GM23338 (cell line): ENCODE data around the gene TTC33.

Experiments
- EZH2 ChIP-seq: fragments of 200-600 bp; sonication (generic); IDR thresholded peaks from one replicate; pipeline ENCODE4 v1.8.0; 2017; ENCODE audit warnings: antibody characterized with exemption, mild to moderate bottlenecking, low read depth; ENCODE audit not compliant: unreplicated experiment
- EZH2phosphoT487 ChIP-seq: fragments of 200-600 bp; sonication (generic); IDR thresholded peaks from one replicate; pipeline ENCODE4 v1.8.1; 2018; ENCODE audit warnings: antibody characterized with exemption; ENCODE audit not compliant: unreplicated experiment
- NANOG ChIP-seq: IDR thresholded peaks from 2 replicates; pipeline ENCODE4 v1.6.1; 2016; ENCODE audit warnings: antibody characterized with exemption, borderline replicate concordance
- POLR2AphosphoS5 ChIP-seq: IDR thresholded peaks from 2 replicates; pipeline ENCODE4 v1.6.1; 2016; ENCODE audit warnings: antibody characterized with exemption, low read depth
- TF ChIP-seq, protein P1 (sequence below), 2 experiments: fragments of 200-600 bp in 1 of 2; sonication (generic) in 1 of 2; conservative IDR thresholded peaks; 2 replicates each; pipeline versions ENCODE4 v1.5.1 to v1.6.1; 2016 to 2017; ENCODE audit warnings: antibody characterized with exemption in 2 of 2, low read depth in 2 of 2, mild to moderate bottlenecking in 2 of 2, moderate library complexity in 1 of 2
- TF ChIP-seq, protein P2 (sequence below): IDR thresholded peaks from one replicate; pipeline ENCODE4 v1.6.1; 2018; ENCODE audit warnings: antibody characterized with exemption; ENCODE audit not compliant: unreplicated experiment
- TF ChIP-seq, protein P3 (sequence below): IDR thresholded peaks from 2 replicates; pipeline ENCODE4 v1.6.1; 2016; ENCODE audit warnings: antibody characterized with exemption

DNA sequence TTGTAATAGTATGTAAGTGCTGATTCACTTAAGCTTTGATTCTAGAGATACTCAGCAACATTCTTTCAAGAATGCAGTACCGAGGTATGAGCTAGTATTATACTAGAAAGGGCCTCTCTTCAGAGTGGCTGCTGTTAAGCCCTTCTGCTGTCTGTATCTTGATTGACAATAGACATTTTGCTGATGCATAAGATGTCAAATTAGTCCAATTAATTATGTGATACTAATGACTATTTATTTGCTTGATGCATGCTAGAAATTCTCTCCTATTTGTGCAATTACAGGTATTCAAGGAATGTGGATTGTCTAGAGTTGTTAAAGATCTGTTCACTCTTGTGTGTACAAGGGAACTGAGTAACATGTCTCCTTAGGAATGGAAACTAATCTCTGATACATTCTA lies 168.4 kb downstream of the TTC33 start:
- TF ChIP-seq, protein P1, sequence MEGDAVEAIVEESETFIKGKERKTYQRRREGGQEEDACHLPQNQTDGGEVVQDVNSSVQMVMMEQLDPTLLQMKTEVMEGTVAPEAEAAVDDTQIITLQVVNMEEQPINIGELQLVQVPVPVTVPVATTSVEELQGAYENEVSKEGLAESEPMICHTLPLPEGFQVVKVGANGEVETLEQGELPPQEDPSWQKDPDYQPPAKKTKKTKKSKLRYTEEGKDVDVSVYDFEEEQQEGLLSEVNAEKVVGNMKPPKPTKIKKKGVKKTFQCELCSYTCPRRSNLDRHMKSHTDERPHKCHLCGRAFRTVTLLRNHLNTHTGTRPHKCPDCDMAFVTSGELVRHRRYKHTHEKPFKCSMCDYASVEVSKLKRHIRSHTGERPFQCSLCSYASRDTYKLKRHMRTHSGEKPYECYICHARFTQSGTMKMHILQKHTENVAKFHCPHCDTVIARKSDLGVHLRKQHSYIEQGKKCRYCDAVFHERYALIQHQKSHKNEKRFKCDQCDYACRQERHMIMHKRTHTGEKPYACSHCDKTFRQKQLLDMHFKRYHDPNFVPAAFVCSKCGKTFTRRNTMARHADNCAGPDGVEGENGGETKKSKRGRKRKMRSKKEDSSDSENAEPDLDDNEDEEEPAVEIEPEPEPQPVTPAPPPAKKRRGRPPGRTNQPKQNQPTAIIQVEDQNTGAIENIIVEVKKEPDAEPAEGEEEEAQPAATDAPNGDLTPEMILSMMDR (conservative IDR thresholded peaks at IDR 0.05; ENCODE audit: low read depth in 2 of 2): no peak
- TF ChIP-seq POLR2AphosphoS5: no peak
- TF ChIP-seq, protein P2, sequence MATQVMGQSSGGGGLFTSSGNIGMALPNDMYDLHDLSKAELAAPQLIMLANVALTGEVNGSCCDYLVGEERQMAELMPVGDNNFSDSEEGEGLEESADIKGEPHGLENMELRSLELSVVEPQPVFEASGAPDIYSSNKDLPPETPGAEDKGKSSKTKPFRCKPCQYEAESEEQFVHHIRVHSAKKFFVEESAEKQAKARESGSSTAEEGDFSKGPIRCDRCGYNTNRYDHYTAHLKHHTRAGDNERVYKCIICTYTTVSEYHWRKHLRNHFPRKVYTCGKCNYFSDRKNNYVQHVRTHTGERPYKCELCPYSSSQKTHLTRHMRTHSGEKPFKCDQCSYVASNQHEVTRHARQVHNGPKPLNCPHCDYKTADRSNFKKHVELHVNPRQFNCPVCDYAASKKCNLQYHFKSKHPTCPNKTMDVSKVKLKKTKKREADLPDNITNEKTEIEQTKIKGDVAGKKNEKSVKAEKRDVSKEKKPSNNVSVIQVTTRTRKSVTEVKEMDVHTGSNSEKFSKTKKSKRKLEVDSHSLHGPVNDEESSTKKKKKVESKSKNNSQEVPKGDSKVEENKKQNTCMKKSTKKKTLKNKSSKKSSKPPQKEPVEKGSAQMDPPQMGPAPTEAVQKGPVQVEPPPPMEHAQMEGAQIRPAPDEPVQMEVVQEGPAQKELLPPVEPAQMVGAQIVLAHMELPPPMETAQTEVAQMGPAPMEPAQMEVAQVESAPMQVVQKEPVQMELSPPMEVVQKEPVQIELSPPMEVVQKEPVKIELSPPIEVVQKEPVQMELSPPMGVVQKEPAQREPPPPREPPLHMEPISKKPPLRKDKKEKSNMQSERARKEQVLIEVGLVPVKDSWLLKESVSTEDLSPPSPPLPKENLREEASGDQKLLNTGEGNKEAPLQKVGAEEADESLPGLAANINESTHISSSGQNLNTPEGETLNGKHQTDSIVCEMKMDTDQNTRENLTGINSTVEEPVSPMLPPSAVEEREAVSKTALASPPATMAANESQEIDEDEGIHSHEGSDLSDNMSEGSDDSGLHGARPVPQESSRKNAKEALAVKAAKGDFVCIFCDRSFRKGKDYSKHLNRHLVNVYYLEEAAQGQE: no peak
- TF ChIP-seq EZH2: no peak
- TF ChIP-seq EZH2phosphoT487: no peak
- TF ChIP-seq NANOG: no peak
- TF ChIP-seq, protein P3, sequence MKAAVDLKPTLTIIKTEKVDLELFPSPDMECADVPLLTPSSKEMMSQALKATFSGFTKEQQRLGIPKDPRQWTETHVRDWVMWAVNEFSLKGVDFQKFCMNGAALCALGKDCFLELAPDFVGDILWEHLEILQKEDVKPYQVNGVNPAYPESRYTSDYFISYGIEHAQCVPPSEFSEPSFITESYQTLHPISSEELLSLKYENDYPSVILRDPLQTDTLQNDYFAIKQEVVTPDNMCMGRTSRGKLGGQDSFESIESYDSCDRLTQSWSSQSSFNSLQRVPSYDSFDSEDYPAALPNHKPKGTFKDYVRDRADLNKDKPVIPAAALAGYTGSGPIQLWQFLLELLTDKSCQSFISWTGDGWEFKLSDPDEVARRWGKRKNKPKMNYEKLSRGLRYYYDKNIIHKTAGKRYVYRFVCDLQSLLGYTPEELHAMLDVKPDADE: no peak
